GM23248 (cell line): ENCODE data around the gene PRRC1. TPM values are rescaled to one million over a fixed set of nuclear protein-coding genes. Genes with fewer than 3 reads are reported as not detected.
"Not testable (repeated sequence)": the region's sequence is repeated elsewhere in the genome, so short reads cannot be mapped to it uniquely, and the experiment has no call there.

Experiments used
- DNase-seq: peaks from one replicate; pipeline ENCODE4 v3.0.0-alpha.2; 2015
- H2AFZ ChIP-seq: fragments of 200-600 bp; sonication (generic); 2 replicates; pipeline ENCODE4 v1.6.1; 2016; ENCODE audit warnings: antibody characterized with exemption
- H3F3A ChIP-seq: fragments of 200-600 bp; sonication (generic); 2 replicates; pipeline ENCODE4 v1.6.1; 2016; ENCODE audit warnings: mild to moderate bottlenecking, antibody characterized with exemption, mixed run types; ENCODE audit not compliant: insufficient read depth
- H3K27ac ChIP-seq: fragments of 200-600 bp; sonication (generic); 2 replicates; pipeline ENCODE4 v1.5.1; 2016; ENCODE audit warnings: mild to moderate bottlenecking
- H3K27me3 ChIP-seq: fragments of 200-600 bp; sonication (generic); replicated peaks from 2 replicates; pipeline ENCODE4 v1.6.1; 2016; ENCODE audit warnings: mild to moderate bottlenecking; ENCODE audit not compliant: insufficient read depth
- H3K36me3 ChIP-seq: fragments of 200-600 bp; sonication (generic); 2 replicates; pipeline ENCODE4 v1.6.1; 2016; ENCODE audit warnings: low read depth, mild to moderate bottlenecking
- H3K4me1 ChIP-seq: fragments of 200-600 bp; sonication (generic); 2 replicates; pipeline ENCODE4 v1.6.1; 2016; ENCODE audit warnings: mild to moderate bottlenecking; ENCODE audit not compliant: insufficient read depth
- H3K4me2 ChIP-seq: fragments of 200-600 bp; sonication (generic); one replicate; pipeline ENCODE4 v1.6.1; 2016; ENCODE audit warnings: mild to moderate bottlenecking; ENCODE audit not compliant: unreplicated experiment
- H3K4me3 ChIP-seq: fragments of 200-600 bp; sonication (generic); 2 replicates; pipeline ENCODE4 v1.5.1; 2016; ENCODE audit warnings: mild to moderate bottlenecking
- H3K79me2 ChIP-seq: fragments of 200-600 bp; sonication (generic); 2 replicates; pipeline ENCODE4 v1.6.1; 2016; ENCODE audit warnings: mild to moderate bottlenecking; ENCODE audit not compliant: insufficient read depth
- H3K9ac ChIP-seq: fragments of 200-600 bp; sonication (generic); 2 replicates; pipeline ENCODE4 v1.6.1; 2016; ENCODE audit warnings: mild to moderate bottlenecking
- H3K9me2 ChIP-seq: fragments of 200-600 bp; sonication (generic); 2 replicates; pipeline ENCODE4 v1.6.1; 2016; ENCODE audit warnings: mixed run types, mild to moderate bottlenecking, moderate library complexity; ENCODE audit not compliant: insufficient read depth
- H3K9me3 ChIP-seq: fragments of 200-600 bp; sonication (generic); one replicate; pipeline ENCODE4 v1.6.1; 2017; ENCODE audit warnings: low read depth
- H4K20me1 ChIP-seq: fragments of 200-600 bp; sonication (generic); 2 replicates; pipeline ENCODE4 v1.6.0; 2016; ENCODE audit not compliant: insufficient read depth
- EZH2 ChIP-seq: fragments of 200-600 bp; sonication (generic); IDR thresholded peaks from 2 replicates; pipeline ENCODE4 v1.6.1; 2018; ENCODE audit warnings: antibody characterized with exemption, mild to moderate bottlenecking; ENCODE audit not compliant: insufficient read depth, poor library complexity, severe bottlenecking
- EZH2phosphoT487 ChIP-seq: fragments of 200-600 bp; sonication (generic); IDR thresholded peaks from 2 replicates; pipeline ENCODE4 v1.6.1; 2018; ENCODE audit warnings: antibody characterized with exemption, moderate library complexity, mild to moderate bottlenecking, low read depth; ENCODE audit not compliant: insufficient read depth
- WGBS, 2 experiments: methylation state at CpG; one replicate each; pipeline ENCODE4 v1.1.6; 2015 to 2017; ENCODE audit warnings: low lambda C conversion rate in 2 of 2, low coverage in 1 of 2; ENCODE audit errors: missing lambda C conversion rate in 2 of 2; 5-methylcytosine and 5-hydroxymethylcytosine counted together
- in situ Hi-C: fragments of 300-500 bp; cut with MboI; formaldehyde crosslinking; loops from 2 replicates; pipeline ENCODE4 v1.15.0; 2020
- polyA plus RNA-seq: library from polyadenylated mRNA; unstranded; fragments of >200 nt; fragmentation: Nextera tagmentation; extraction: Ambion mirVana; gene quantifications from 2 replicates; pipeline ENCODE4 v1.2.1, GENCODE V29; 2016
- total RNA-seq: library from RNA; depleted of rRNA; stranded (reverse); fragments of >200 nt; shearing (Covaris generic); gene quantifications from 2 replicates; pipeline ENCODE4 v1.2.3, GENCODE V29; 2014

PRRC1 gene
- total and polyA plus RNA-seq, 2 experiments from 2014 or later: 61.2 to 66.1 TPM

GRCh38 chr5:127564002-127564769, 46.7 kb downstream of the PRRC1 start:
- WGBS, 2 experiments: 77 to 79% methylated on average over 2 of the region's 2 CpGs
- no peak for TF ChIP-seq EZH2phosphoT487
- no peak for TF ChIP-seq EZH2
- H3K9me2 ChIP-seq: no peaks in the 10 kb centered on the region

DNA sequence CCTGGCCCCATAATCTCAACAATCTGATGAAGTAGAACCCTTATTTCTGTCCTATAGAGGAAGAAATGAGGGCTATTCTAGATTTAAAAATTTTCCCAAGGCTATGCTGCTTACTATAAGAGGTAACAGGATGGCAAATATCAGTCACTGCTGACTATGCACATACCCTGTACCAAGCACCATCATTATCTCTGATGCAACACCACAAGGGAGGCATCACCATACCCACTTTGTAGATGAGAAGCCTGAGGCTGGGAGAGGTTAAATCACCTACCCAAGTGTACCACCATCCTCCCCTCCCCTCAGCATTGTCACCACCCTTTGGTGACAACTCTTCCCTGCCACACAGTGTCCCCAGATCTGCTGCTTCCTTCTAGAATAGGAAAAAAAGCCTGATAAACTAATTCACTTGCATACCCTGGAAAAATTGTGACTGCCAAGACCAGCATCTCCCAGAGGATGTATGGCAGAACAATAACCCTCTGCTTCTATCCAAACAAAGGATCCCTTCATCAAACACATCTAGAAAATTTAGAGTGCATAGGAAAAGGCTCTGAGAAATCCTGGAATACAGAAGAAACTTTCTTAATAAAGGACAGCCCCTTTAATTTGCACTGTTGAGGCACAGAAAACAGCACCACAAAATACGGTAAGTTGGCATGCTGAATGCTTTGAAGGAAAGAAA, 48.3 kb downstream of the PRRC1 start:
- Histone ChIP-seq H3K4me3 (no peak overlapping the region), H3F3A (peaks cover 10% of the 10 kb centered on the region; the same call in 1 of the 2 replicates), H3K27me3 (peaks cover 33% of the 10 kb centered on the region; the same call in 1 of the 2 replicates), H3K4me1 (peaks cover 21% of the 10 kb centered on the region), H4K20me1 (no peaks in the 10 kb centered on the region), H3K36me3 (no peaks in the 10 kb centered on the region), H3K79me2 (no peaks in the 10 kb centered on the region), H2AFZ (no peak overlapping the region), H3K9me3 (no peaks in the 10 kb centered on the region), H3K9me2 (no peaks in the 10 kb centered on the region), H3K4me2 (no peak overlapping the region), H3K27ac (no peak overlapping the region), H3K9ac (no peak overlapping the region)
- 56 to 78% methylated on average over 1 of the region's 1 CpG for WGBS, 2 experiments
- in situ Hi-C loops: loop anchor here (10.0 kb wide), 1 partner anchor 639 kb away; no protein-coding TSS in a partner anchor
- no peak for TF ChIP-seq EZH2
- no peak for TF ChIP-seq EZH2phosphoT487
- DNase-seq: no peak

More at GRCh38 chr5:127564002-127564769, 46.7 kb downstream of the PRRC1 start:
- DNase-seq: peak; percentile 67
- Histone ChIP-seq H3K27ac (no peak overlapping the region), H3K9ac (no peak overlapping the region), H3K4me1 (peaks cover 21% of the 10 kb centered on the region), H3F3A (peaks cover 23% of the 10 kb centered on the region), H3K9me3 (no peaks in the 10 kb centered on the region), H3K79me2 (no peaks in the 10 kb centered on the region), H2AFZ (no peak overlapping the region), H3K4me3 (no peak overlapping the region), H3K4me2 (no peak overlapping the region), H3K36me3 (no peaks in the 10 kb centered on the region), H4K20me1 (no peaks in the 10 kb centered on the region), H3K27me3 (peaks cover 28% of the 10 kb centered on the region; the same call in 1 of the 2 replicates)
- in situ Hi-C loops: loop anchor here (10.0 kb wide), 1 partner anchor 641 kb away; no protein-coding TSS in a partner anchor

GRCh38 chr5:127567026-127567768, 49.8 kb downstream of the PRRC1 start:
- Histone ChIP-seq H3K27me3 (peaks cover 43% of the 10 kb centered on the region), H3K4me3 (no peak overlapping the region), H3K4me2 (no peak overlapping the region), H3F3A (no peaks in the 10 kb centered on the region), H3K9me3 (no peaks in the 10 kb centered on the region), H3K9me2 (no peaks in the 10 kb centered on the region), H3K4me1 (peaks cover 8% of the 10 kb centered on the region; the same call in 1 of the 2 replicates), H3K27ac (no peak overlapping the region), H3K79me2 (no peaks in the 10 kb centered on the region), H3K9ac (no peak overlapping the region), H2AFZ (no peak overlapping the region), H3K36me3 (no peaks in the 10 kb centered on the region), H4K20me1 (no peaks in the 10 kb centered on the region)
- DNase-seq: no peak
- 45 to 49% methylated on average over 7 of the region's 7 CpGs for WGBS, 2 experiments
- no peak for TF ChIP-seq EZH2
- TF ChIP-seq EZH2phosphoT487: no peak
- in situ Hi-C loops: loop anchor here (10.0 kb wide), 1 partner anchor 638 kb away; no protein-coding TSS in a partner anchor

GRCh38 chr5:127568166-127568565, 50.7 kb downstream of the PRRC1 start:
- Histone ChIP-seq H4K20me1 (no peaks in the 10 kb centered on the region), H3K27ac (no peak overlapping the region), H3K27me3 (peaks cover 43% of the 10 kb centered on the region), H3K9me3 (no peaks in the 10 kb centered on the region), H3K4me2 (no peak overlapping the region), H3K4me1 (no peaks in the 10 kb centered on the region), H3F3A (no peaks in the 10 kb centered on the region), H3K9ac (no peak overlapping the region), H2AFZ (no peak overlapping the region), H3K36me3 (no peaks in the 10 kb centered on the region), H3K4me3 (no peak overlapping the region), H3K79me2 (no peaks in the 10 kb centered on the region), H3K9me2 (no peaks in the 10 kb centered on the region)
- TF ChIP-seq EZH2: no peak
- TF ChIP-seq EZH2phosphoT487: no peak
- WGBS, 2 experiments: 16 to 27% methylated on average over 3 of the region's 3 CpGs
- no peak for DNase-seq
- in situ Hi-C loops: loop anchor here (10.0 kb wide), 1 partner anchor 637 kb away; no protein-coding TSS in a partner anchor

GRCh38 chr5:127569471-127569870, 52.0 kb downstream of the PRRC1 start:
- not testable (repeated sequence) for H3F3A ChIP-seq, H3K4me2 ChIP-seq, H3K27ac ChIP-seq, H3K9ac ChIP-seq, H3K9me3 ChIP-seq, H3K4me1 ChIP-seq, DNase-seq, H4K20me1 ChIP-seq, H3K4me3 ChIP-seq, H3K36me3 ChIP-seq, H2AFZ ChIP-seq, H3K9me2 ChIP-seq, H3K79me2 ChIP-seq
- H3K27me3 ChIP-seq: peaks cover 43% of the 10 kb centered on the region
- WGBS, 2 experiments: 50 to 56% methylated on average over 28 to 32 of the region's 40 CpGs
- in situ Hi-C loops: loop anchor here (10.0 kb wide), 1 partner anchor 635 kb away; no protein-coding TSS in a partner anchor
